GM03348 (cell line): ENCODE results near the gene ABTB2.
"Not testable (repeated sequence)": the region's sequence is repeated elsewhere in the genome, so short reads cannot be mapped to it uniquely, and the experiment has no call there.

ENCODE experiments used
- DNase-seq: peaks from one replicate; pipeline ENCODE4 v3.0.0; 2012; ENCODE audit warnings: low spot score

Gene ABTB2

GRCh38 chr11:34262531-34263081 lies 95.2 kb downstream of the ABTB2 start:
- DNase-seq = no peak

GRCh38 chr11:34261820-34262219 lies 96.0 kb downstream of the ABTB2 start:
- no peak for DNase-seq

- DNase-seq = no peak
These were observed 96.7 kb downstream of the ABTB2 start for GRCh38 chr11:34261095-34261494.

GRCh38 chr11:34260072-34260575 lies 97.7 kb downstream of the ABTB2 start:
- DNase-seq = no peak

GRCh38 chr11:34259087-34259486 lies 98.7 kb downstream of the ABTB2 start:
- no peak for DNase-seq

- no peak for DNase-seq
These were observed 101.2 kb downstream of the ABTB2 start for GRCh38 chr11:34256626-34257025.

- DNase-seq = no peak
These were observed 101.7 kb downstream of the ABTB2 start for GRCh38 chr11:34256150-34256549.

- no peak for DNase-seq
These were observed 102.7 kb downstream of the ABTB2 start for GRCh38 chr11:34255101-34255500.

- DNase-seq = no peak
These were observed 103.8 kb downstream of the ABTB2 start for GRCh38 chr11:34254011-34254410.

GRCh38 chr11:34252651-34253050 lies 105.2 kb downstream of the ABTB2 start:
- DNase-seq = no peak

GRCh38 chr11:34252015-34252414 lies 105.8 kb downstream of the ABTB2 start:
- no peak for DNase-seq

- DNase-seq = peak; percentile 57
These were observed 106.2 kb downstream of the ABTB2 start for GRCh38 chr11:34251589-34251980.

- peak; percentile 71 for DNase-seq
These were observed 106.8 kb downstream of the ABTB2 start for GRCh38 chr11:34250732-34251588.

GRCh38 chr11:34250211-34250610 lies 107.6 kb downstream of the ABTB2 start:
- DNase-seq = no peak

GRCh38 chr11:34249439-34249838 lies 108.4 kb downstream of the ABTB2 start:
- no peak for DNase-seq

- not testable (repeated sequence) for DNase-seq
These were observed 111.3 kb downstream of the ABTB2 start for GRCh38 chr11:34246511-34246910.

- no peak for DNase-seq
These were observed 112.8 kb downstream of the ABTB2 start for GRCh38 chr11:34245041-34245440.

- DNase-seq = peak; percentile 72
These were observed 114.0 kb downstream of the ABTB2 start for GRCh38 chr11:34243600-34244464.

- DNase-seq = peak; percentile 22
These were observed 115.7 kb downstream of the ABTB2 start for GRCh38 chr11:34242037-34242625.

GRCh38 chr11:34240150-34240494 lies 117.7 kb downstream of the ABTB2 start:
- no peak for DNase-seq

- DNase-seq = no peak
These were observed 118.2 kb downstream of the ABTB2 start for GRCh38 chr11:34239465-34240149.

- DNase-seq = no peak
These were observed 118.8 kb downstream of the ABTB2 start for GRCh38 chr11:34238966-34239365.
